H1 (cell line): ENCODE results near the gene ELFN2. TPM values are rescaled to one million over a fixed set of nuclear protein-coding genes. Genes with fewer than 3 reads are reported as not detected.

Experiments used
- CTCF ChIA-PET: fragments of 300-600 bp; sonication (Branson Sonifier 250); formaldehyde crosslinking; loops from one replicate; lab custom pipeline; 2021; ENCODE audit not compliant: partially characterized antibody; lab: Charles Lee
- POLR2A ChIA-PET: fragments of 300-600 bp; sonication (Branson Sonifier 250); formaldehyde crosslinking; loops from one replicate; lab custom pipeline; 2021; ENCODE audit warnings: inconsistent platforms; ENCODE audit not compliant: partially characterized antibody; lab: Charles Lee
- DNase-seq, 2 experiments: peaks; one replicate each; pipeline versions ENCODE4 v3.0.0 to v3.0.0-alpha.2; 2010 to 2022; ENCODE audit warnings: low spot score in 2 of 2, low read depth in 1 of 2, mixed read lengths in 1 of 2
- FAIRE-seq: peaks from 2 replicates; lab custom pipeline; 2011; peaks lifted over from hg19 to GRCh38; lab: Jason Lieb, UNC
- H2AFZ ChIP-seq: 2 replicates; pipeline ENCODE4 v1.8.1; 2012; ENCODE audit warnings: low read length, inconsistent platforms
- H2AK5ac ChIP-seq: 2 replicates; pipeline ENCODE4 v1.6.1; 2013; ENCODE audit warnings: low read depth, low read length
- H2BK120ac ChIP-seq: replicated peaks from 2 replicates; pipeline ENCODE3; 2013; ENCODE audit warnings: low read depth, low read length, inconsistent platforms
- H2BK12ac ChIP-seq: 2 replicates; pipeline ENCODE4 v1.6.1; 2013; ENCODE audit warnings: low read depth, low read length
- H2BK15ac ChIP-seq: 2 replicates; pipeline ENCODE4 v1.6.1; 2013; ENCODE audit warnings: low read length
- H2BK20ac ChIP-seq: 2 replicates; pipeline ENCODE4 v1.6.1; 2013; ENCODE audit warnings: low read length
- H2BK5ac ChIP-seq: 2 replicates; pipeline ENCODE4 v1.6.1; 2013; ENCODE audit warnings: low read depth, low read length
- H3K14ac ChIP-seq: 2 replicates; pipeline ENCODE4 v1.6.1; 2013; ENCODE audit warnings: inconsistent platforms; ENCODE audit not compliant: insufficient read length
- H3K18ac ChIP-seq: 2 replicates; pipeline ENCODE4 v1.6.1; 2013; ENCODE audit warnings: low read length; ENCODE audit errors: extremely low read depth
- H3K23ac ChIP-seq: 2 replicates; pipeline ENCODE4 v1.6.1; 2013; ENCODE audit warnings: inconsistent platforms; ENCODE audit not compliant: insufficient read length
- H3K23me2 ChIP-seq: 2 replicates; pipeline ENCODE4 v1.6.1; 2013; ENCODE audit warnings: low read depth, low read length
- H3K27ac ChIP-seq: 2 replicates; pipeline ENCODE4 v1.6.1; 2011; ENCODE audit warnings: low read depth, low read length, inconsistent platforms
- H3K27me3 ChIP-seq, 4 experiments: replicated peaks in 1 of 4; 1 replicate in 1 of 4; 2 replicates in 3 of 4; pipeline versions ENCODE4 v1.6.1 to v1.8.1; 2011 to 2013; ENCODE audit warnings: low read length in 3 of 4, mild to moderate bottlenecking in 3 of 4, inconsistent platforms in 2 of 4, mixed read lengths in 2 of 4, moderate library complexity in 1 of 4; ENCODE audit not compliant: control insufficient read depth in 3 of 4, insufficient read depth in 3 of 4; ENCODE audit errors: extremely low read depth in 1 of 4
- H3K36me3 ChIP-seq, 4 experiments: 2 replicates each; pipeline versions ENCODE4 v1.6.1 to v1.8.1; 2011 to 2013; ENCODE audit warnings: mild to moderate bottlenecking in 4 of 4, low read length in 3 of 4, moderate library complexity in 2 of 4, control low read depth in 1 of 4, inconsistent platforms in 1 of 4; ENCODE audit not compliant: insufficient read depth in 4 of 4, control insufficient read depth in 2 of 4
- H3K4ac ChIP-seq: replicated peaks from 2 replicates; pipeline ENCODE3; 2013; ENCODE audit warnings: low read length, low read depth, mixed read lengths, inconsistent platforms; ENCODE audit not compliant: insufficient read length
- H3K4me1 ChIP-seq, 4 experiments: replicated peaks in 1 of 4; 1 replicate in 1 of 4; 2 replicates in 3 of 4; pipeline versions ENCODE4 v1.6.1 to v1.8.1; 2011 to 2013; ENCODE audit warnings: low read length in 3 of 4, inconsistent platforms in 2 of 4, mixed read lengths in 1 of 4; ENCODE audit not compliant: insufficient read depth in 4 of 4, control insufficient read depth in 3 of 4
- H3K4me2 ChIP-seq, 2 experiments: 2 replicates each; pipeline versions ENCODE4 v1.6.1 to v1.8.1; 2011 to 2013; ENCODE audit warnings: low read depth in 2 of 2, low read length in 2 of 2, control low read depth in 1 of 2, inconsistent platforms in 1 of 2, mild to moderate bottlenecking in 1 of 2; ENCODE audit not compliant: insufficient read depth in 1 of 2
- H3K4me3 ChIP-seq, 4 experiments: fragments of 200-600, 300-600 bp in 1 of 4; sonication (generic), shearing (Covaris generic), sonication (Bioruptor Twin) in 1 of 4; 2 replicates each; pipeline versions ENCODE4 v1.5.1 to v1.8.1; 2011 to 2016; ENCODE audit warnings: low read length in 4 of 4, low read depth in 3 of 4, control low read depth in 2 of 4, inconsistent platforms in 2 of 4, mild to moderate bottlenecking in 2 of 4, mixed read lengths in 1 of 4, moderate library complexity in 1 of 4; ENCODE audit not compliant: insufficient read depth in 2 of 4; ENCODE audit errors: extremely low read depth in 1 of 4
- H3K56ac ChIP-seq: replicated peaks from 2 replicates; pipeline ENCODE3; 2013; ENCODE audit warnings: low read depth, mild to moderate bottlenecking, mixed read lengths, low read length, inconsistent platforms; ENCODE audit not compliant: insufficient read length
- H3K79me1 ChIP-seq: 2 replicates; pipeline ENCODE4 v1.6.1; 2013; ENCODE audit warnings: low read depth, low read length, control low read depth
- H3K79me2 ChIP-seq, 2 experiments: 2 replicates each; pipeline versions ENCODE4 v1.6.1 to v1.8.1; 2012 to 2013; ENCODE audit warnings: low read length in 2 of 2, mild to moderate bottlenecking in 2 of 2, inconsistent platforms in 1 of 2; ENCODE audit not compliant: insufficient read depth in 2 of 2, control insufficient read depth in 1 of 2
- H3K9ac ChIP-seq, 4 experiments: replicated peaks in 1 of 4; 1 replicate in 1 of 4; 2 replicates in 3 of 4; pipeline versions ENCODE4 v1.6.1 to v1.8.1; 2011 to 2013; ENCODE audit warnings: low read depth in 3 of 4, low read length in 3 of 4, control low read depth in 2 of 4, mild to moderate bottlenecking in 2 of 4, moderate library complexity in 2 of 4, inconsistent platforms in 1 of 4; ENCODE audit errors: extremely low read depth in 1 of 4
- H3K9me3 ChIP-seq, 2 experiments: 2 replicates each; pipeline versions ENCODE4 v1.6.1 to v1.8.1; 2012 to 2013; ENCODE audit warnings: mild to moderate bottlenecking in 2 of 2, moderate library complexity in 2 of 2, control low read depth in 1 of 2, inconsistent platforms in 1 of 2, low read depth in 1 of 2, low read length in 1 of 2, mixed read lengths in 1 of 2; ENCODE audit not compliant: insufficient read depth in 2 of 2
- H4K20me1 ChIP-seq, 2 experiments: replicated peaks in 1 of 2; 2 replicates each; pipeline versions ENCODE3 to v1.8.1; 2011 to 2013; ENCODE audit warnings: inconsistent platforms in 2 of 2, low read length in 2 of 2, mild to moderate bottlenecking in 1 of 2; ENCODE audit not compliant: insufficient read depth in 2 of 2, control insufficient read depth in 1 of 2
- H4K5ac ChIP-seq: 2 replicates; pipeline ENCODE4 v1.6.1; 2013; ENCODE audit warnings: low read length, low read depth, mixed read lengths, inconsistent platforms; ENCODE audit not compliant: insufficient read length
- H4K8ac ChIP-seq: 2 replicates; pipeline ENCODE4 v1.8.0; 2013; ENCODE audit warnings: mild to moderate bottlenecking, moderate library complexity, low read length, inconsistent platforms; ENCODE audit not compliant: insufficient read depth; ENCODE audit errors: extremely low read depth
- H4K91ac ChIP-seq: replicated peaks from 2 replicates; pipeline ENCODE3; 2013; ENCODE audit warnings: low read length, mixed read lengths, inconsistent platforms; ENCODE audit not compliant: insufficient read length
- ASH2L ChIP-seq: fragments of 200-600, 300-600 bp; sonication (generic); IDR thresholded peaks from one replicate; pipeline ENCODE4 v1.7.1; 2017; ENCODE audit warnings: low read length
- BRCA1 ChIP-seq: IDR thresholded peaks from 2 replicates; pipeline ENCODE4 v1.6.1; 2012; ENCODE audit warnings: low read depth, low read length, improper control_type of control experiment
- EZH2 ChIP-seq: fragments of 200-600 bp; sonication (generic); IDR thresholded peaks from 2 replicates; pipeline ENCODE4 v1.7.1; 2012; ENCODE audit warnings: low read depth, mild to moderate bottlenecking, moderate library complexity, low read length, inconsistent platforms; ENCODE audit not compliant: severe bottlenecking
- HDAC2 ChIP-seq, 2 experiments: fragments of 300-600 bp in 1 of 2; sonication (generic) in 1 of 2; IDR thresholded peaks; 2 replicates each; pipeline ENCODE4 v1.6.1; 2011 to 2012; ENCODE audit warnings: low read depth in 2 of 2, low read length in 2 of 2, mild to moderate bottlenecking in 2 of 2, moderate library complexity in 2 of 2, borderline replicate concordance in 1 of 2, inconsistent platforms in 1 of 2
- JUN ChIP-seq: IDR thresholded peaks from 2 replicates; pipeline ENCODE4 v1.6.1; 2011; ENCODE audit warnings: low read depth, mild to moderate bottlenecking, improper control_type of control experiment, low read length
- JUND ChIP-seq: IDR thresholded peaks from 2 replicates; pipeline ENCODE4 v1.6.1; 2011; ENCODE audit warnings: mild to moderate bottlenecking, improper control_type of control experiment, low read length
- SIN3A ChIP-seq, 2 experiments: IDR thresholded peaks in 1 of 2; conservative IDR thresholded peaks in 1 of 2; 2 replicates each; pipeline ENCODE4 v1.6.1; 2011 to 2012; ENCODE audit warnings: low read length in 2 of 2, improper control_type of control experiment in 1 of 2, low read depth in 1 of 2, mild to moderate bottlenecking in 1 of 2
- SP4 ChIP-seq: IDR thresholded peaks from 2 replicates; pipeline ENCODE4 v1.6.1; 2012; ENCODE audit warnings: low read length, inconsistent platforms
- WGBS, 2 experiments: shearing (Covaris generic) in 1 of 2; methylation state at CpG; one replicate each; pipeline versions ENCODE4 v1.1.6 to v1.1.7; 2013 to 2015; ENCODE audit warnings: low lambda C conversion rate in 2 of 2, mixed read lengths in 2 of 2, inconsistent platforms in 1 of 2, low coverage in 1 of 2, missing lambda C conversion rate in 1 of 2; ENCODE audit not compliant: insufficient replicate concordance in 2 of 2, insufficient coverage in 1 of 2, insufficient read length in 1 of 2; ENCODE audit errors: extremely low coverage in 1 of 2, missing lambda C conversion rate in 1 of 2; 5-methylcytosine and 5-hydroxymethylcytosine counted together
- polyA plus RNA-seq, 7 experiments: library from polyadenylated mRNA; depleted of rRNA in 3 of 7; stranded (reverse) in 5 of 7; unstranded in 2 of 7; fragments of >200 nt in 5 of 7; fragments of 200-250 nt in 2 of 7; gene quantifications; 1 replicate in 5 of 7; 2 replicates in 1 of 7; 4 replicates in 1 of 7; pipeline versions ENCODE4 v1.2.1 to v1.2.3, GENCODE V29; 2011 to 2013; ENCODE audit warnings: missing spikeins in 2 of 7, mixed read lengths in 2 of 7
- total RNA-seq: library from RNA; stranded (reverse); fragmentation: NEBNext Ultra II Directional; extraction: Animal tissue kit (Norgen Biotek cat#: 25700); gene quantifications from 2 replicates; pipeline ENCODE4 v1.2.1, GENCODE V29; 2021
- TF ChIP-seq, protein P1 (sequence below), 3 experiments: IDR thresholded peaks; 1 replicate in 2 of 3; 2 replicates in 1 of 3; pipeline versions ENCODE4 v1.5.1 to v1.6.1; 2011; ENCODE audit warnings: low read length in 3 of 3, mild to moderate bottlenecking in 3 of 3, inconsistent platforms in 2 of 3, low read depth in 1 of 3, moderate library complexity in 1 of 3; ENCODE audit not compliant: insufficient read depth in 1 of 3; ENCODE audit errors: control extremely low read depth in 1 of 3
- TF ChIP-seq, protein P2 (sequence below): IDR thresholded peaks from 2 replicates; pipeline ENCODE4 v1.6.1; 2011; ENCODE audit warnings: low read length, improper control_type of control experiment

Gene ELFN2
- total and polyA plus RNA-seq, 2 of the 8 experiments (the other 6 are each of a cell fraction or from before 2014, with no cell fraction given): 0.63 to 0.88 TPM

DNA sequence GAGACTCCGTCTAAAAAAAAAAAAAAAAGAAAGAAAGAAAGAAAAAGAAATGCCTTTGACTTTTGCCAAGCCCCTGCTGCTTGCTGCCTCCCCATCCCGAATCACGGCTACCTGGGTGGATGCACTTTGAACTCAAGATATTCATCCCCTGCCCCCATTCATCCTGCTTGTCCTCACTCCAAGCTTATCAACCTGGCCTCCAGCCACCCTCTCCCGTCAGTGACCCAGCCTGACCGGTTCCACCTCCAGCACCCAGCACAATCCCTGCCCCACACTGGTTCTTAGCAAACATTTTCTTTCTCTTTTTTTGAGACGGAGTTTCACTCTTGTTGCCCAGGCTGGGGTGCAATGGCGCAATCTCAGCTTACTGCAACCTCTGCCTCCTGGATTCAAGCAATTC, 100.6 kb downstream of the ELFN2 start:
- H3K14ac ChIP-seq: no peak overlapping the region
- H3K27me3 ChIP-seq: peaks cover 0 to 27% (median 17%) of the 10 kb centered on the region in 4 experiments; a peak in 6 of 7 replicates
- no peak overlapping the region for H2BK120ac ChIP-seq
- H3K4me3 ChIP-seq: no peak overlapping the region
- 79% methylated on average over 6 of the region's 7 CpGs; no CpG with 5 or more reads in 1 of the 2 experiments for WGBS, 2 experiments
- no peak overlapping the region for H3K9ac ChIP-seq
- no peak overlapping the region for H2BK20ac ChIP-seq
- no peaks in the 10 kb centered on the region for H3K79me1 ChIP-seq
- no peak overlapping the region for H2BK15ac ChIP-seq
- FAIRE-seq (no peak), DNase-seq (no peak)
- no peak overlapping the region for H4K5ac ChIP-seq
- CTCF ChIA-PET: interaction anchor here (0.7 to 3.6 kb wide), 3 partner anchors 11 to 62 kb away, joined by 3 to 18 read pairs (median 3); no protein-coding TSS in a partner anchor
- no peak overlapping the region for H4K8ac ChIP-seq
- no peak overlapping the region for H3K18ac ChIP-seq
- H4K20me1 ChIP-seq: no peaks in the 10 kb centered on the region
- no peak overlapping the region; a peak in 1 of 4 replicates for H3K4me2 ChIP-seq
- H3K4me1 ChIP-seq: peaks cover 7 to 29% (median 13%) of the 10 kb centered on the region in 4 experiments
- no peaks in the 10 kb centered on the region for H3K79me2 ChIP-seq
- H3K4ac ChIP-seq: no peak overlapping the region
- H3K9me3 ChIP-seq: no peaks in the 10 kb centered on the region
- no peak overlapping the region for H3K56ac ChIP-seq
- peaks cover 9% of the 10 kb centered on the region; the same call in 1 of the 2 replicates for H3K23me2 ChIP-seq
- no peak overlapping the region for H4K91ac ChIP-seq
- no peak overlapping the region for H3K27ac ChIP-seq
- POLR2A ChIA-PET: no interaction called here
- H2BK5ac ChIP-seq: no peak overlapping the region
- no peak overlapping the region for H3K23ac ChIP-seq
- H2AK5ac ChIP-seq: no peak overlapping the region
- no peaks in the 10 kb centered on the region for H3K36me3 ChIP-seq
- no peak overlapping the region for H2BK12ac ChIP-seq
- no peak overlapping the region for H2AFZ ChIP-seq
- TF ChIP-seq JUN (no peak), SP4 (no peak), JUND (no peak), BRCA1 (no peak), ASH2L (no peak), SIN3A (conservative IDR thresholded peaks at IDR 0.05 in 1 of 2, IDR thresholded peaks at IDR 0.05 in 1 of 2; ENCODE audit: low read depth in 1 of 2, low read length in 2 of 2) (no peak), HDAC2 (IDR thresholded peaks at IDR 0.05; ENCODE audit: borderline replicate concordance in 1 of 2, low read depth in 2 of 2, low read length in 2 of 2) (no peak), EZH2 (no peak)
- TF ChIP-seq, protein P1, sequence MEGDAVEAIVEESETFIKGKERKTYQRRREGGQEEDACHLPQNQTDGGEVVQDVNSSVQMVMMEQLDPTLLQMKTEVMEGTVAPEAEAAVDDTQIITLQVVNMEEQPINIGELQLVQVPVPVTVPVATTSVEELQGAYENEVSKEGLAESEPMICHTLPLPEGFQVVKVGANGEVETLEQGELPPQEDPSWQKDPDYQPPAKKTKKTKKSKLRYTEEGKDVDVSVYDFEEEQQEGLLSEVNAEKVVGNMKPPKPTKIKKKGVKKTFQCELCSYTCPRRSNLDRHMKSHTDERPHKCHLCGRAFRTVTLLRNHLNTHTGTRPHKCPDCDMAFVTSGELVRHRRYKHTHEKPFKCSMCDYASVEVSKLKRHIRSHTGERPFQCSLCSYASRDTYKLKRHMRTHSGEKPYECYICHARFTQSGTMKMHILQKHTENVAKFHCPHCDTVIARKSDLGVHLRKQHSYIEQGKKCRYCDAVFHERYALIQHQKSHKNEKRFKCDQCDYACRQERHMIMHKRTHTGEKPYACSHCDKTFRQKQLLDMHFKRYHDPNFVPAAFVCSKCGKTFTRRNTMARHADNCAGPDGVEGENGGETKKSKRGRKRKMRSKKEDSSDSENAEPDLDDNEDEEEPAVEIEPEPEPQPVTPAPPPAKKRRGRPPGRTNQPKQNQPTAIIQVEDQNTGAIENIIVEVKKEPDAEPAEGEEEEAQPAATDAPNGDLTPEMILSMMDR (IDR thresholded peaks at IDR 0.05; ENCODE audit: control extremely low read depth in 1 of 3, insufficient read depth in 1 of 3, low read depth in 1 of 3, low read length in 3 of 3): no peak
- TF ChIP-seq, protein P2, sequence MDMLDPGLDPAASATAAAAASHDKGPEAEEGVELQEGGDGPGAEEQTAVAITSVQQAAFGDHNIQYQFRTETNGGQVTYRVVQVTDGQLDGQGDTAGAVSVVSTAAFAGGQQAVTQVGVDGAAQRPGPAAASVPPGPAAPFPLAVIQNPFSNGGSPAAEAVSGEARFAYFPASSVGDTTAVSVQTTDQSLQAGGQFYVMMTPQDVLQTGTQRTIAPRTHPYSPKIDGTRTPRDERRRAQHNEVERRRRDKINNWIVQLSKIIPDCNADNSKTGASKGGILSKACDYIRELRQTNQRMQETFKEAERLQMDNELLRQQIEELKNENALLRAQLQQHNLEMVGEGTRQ: no peak
